ENCODE data around the gene DDX28. TPM values are rescaled to one million over a fixed set of nuclear protein-coding genes. Genes with fewer than 3 reads are reported as not detected.
"Not testable (repeated sequence)": the region's sequence is repeated elsewhere in the genome, so short reads cannot be mapped to it uniquely, and the experiment has no call there.

The DDX28 gene
- total and polyA plus RNA-seq, 9 of the 15 experiments (the other 6 are each of a cell fraction or from before 2014, with no cell fraction given) = 2.8 to 24.5 (median 15.9) TPM

GRCh38 chr16:68030108-68030507, 7.1 kb upstream of the DDX28 start:
- peak in 1 of 4 experiments; percentile 24 for DNase-seq (ENCODE audit: extremely low read depth in 1 of 4, low spot score in 3 of 4)
- H2AFZ ChIP-seq (ENCODE audit: low read depth, low read length); H3K4me2 ChIP-seq (ENCODE audit: insufficient read depth, low read length); H3K79me2 ChIP-seq (ENCODE audit: control insufficient read depth, insufficient read depth, low read length); H3K4me1 ChIP-seq (replicated peaks in 1 of 2; ENCODE audit: control insufficient read depth in 2 of 2, insufficient read depth in 2 of 2, low read length in 2 of 2); H3K9me1 ChIP-seq (ENCODE audit: control insufficient read depth, insufficient read depth, low read length); H4K20me1 ChIP-seq (replicated peaks; ENCODE audit: control insufficient read depth, insufficient read depth, low read length); H3K27me3 ChIP-seq (ENCODE audit: control insufficient read depth in 2 of 2, insufficient read depth in 2 of 2, low read length in 2 of 2); H3K27ac ChIP-seq (ENCODE audit: extremely low read depth, low read depth, low read length); H3K4me3 ChIP-seq; ATAC-seq; intact Hi-C loops (cut with micrococcal nuclease); in situ Hi-C loops (cut with MboI); CTCF ChIA-PET (ENCODE audit: low intra/inter-chr PET ratio); BruUV-seq (replicated peaks); H3K9ac ChIP-seq (ENCODE audit: insufficient read depth in 1 of 2, low read depth in 2 of 2, low read length in 2 of 2); FAIRE-seq; H3K9me3 ChIP-seq (replicated peaks; ENCODE audit: control insufficient read depth, insufficient read depth, low read depth, low read length); TF ChIP-seq NR2C2 (CRISPR knock-in tag; IDR thresholded peaks at IDR 0.05); JUND (tag; IDR thresholded peaks at IDR 0.05; ENCODE audit: borderline replicate concordance, low read depth, low read length); NR2C1 (IDR thresholded peaks at IDR 0.05): not testable (repeated sequence)
- POLR2A ChIA-PET = interaction anchor here (1.4 to 1.6 kb wide), 2 partner anchors 9 to 70 kb away, joined by 3 to 4 read pairs; no protein-coding TSS in a partner anchor
- 46% methylated on average over 6 of the region's 6 CpGs for WGBS (ENCODE audit: insufficient coverage, low coverage, missing lambda C conversion rate)
- H3K36me3 ChIP-seq (ENCODE audit: control insufficient read depth, insufficient read depth, low read length) = peaks cover 47% of the 10 kb centered on the region
- TF ChIP-seq ARID1B (IDR thresholded peaks at IDR 0.05) = peak; percentile 41
- peak; percentile 84 for TF ChIP-seq L3MBTL2 (IDR thresholded peaks at IDR 0.05)
- 0 out of 4 replicates have a peak, but pooled peaks of 1 of the 2 experiments have one; percentile 20 for TF ChIP-seq HDAC1 (IDR thresholded peaks at IDR 0.05)
- TF ChIP-seq KDM1A (IDR thresholded peaks at IDR 0.05) = peak; percentile 37 to 66; a peak in 2 of 4 replicates
- peak; percentile 25; the same call in 1 of the 2 replicates for TF ChIP-seq NR2C2 (tag; IDR thresholded peaks at IDR 0.05)
- 0 out of 2 replicates have a peak, but pooled peaks have one; percentile 34 for TF ChIP-seq SMARCA4 (IDR thresholded peaks at IDR 0.05)
- peak; percentile 74 for TF ChIP-seq FOSL1 (tag; conservative IDR thresholded peaks at IDR 0.05)
- peak; percentile 43; the same call in 1 of the 2 replicates for TF ChIP-seq JUND (IDR thresholded peaks at IDR 0.05; ENCODE audit: borderline replicate concordance, low read depth, low read length)
- TF ChIP-seq CBFA2T3 (IDR thresholded peaks at IDR 0.05) = 0 out of 2 replicates have a peak, but pooled peaks have one; percentile 5
- peak; percentile 53; the same call in 1 of the 2 replicates for TF ChIP-seq MGA (IDR thresholded peaks at IDR 0.05)
- peak; percentile 32; the same call in 1 of the 2 replicates for TF ChIP-seq NR2C1 (tag; IDR thresholded peaks at IDR 0.05)

Data from K562 (cell line).